HUES64 (cell line): ENCODE measurements around the gene PXDC1.

ENCODE experiments used
- H3K27ac ChIP-seq: 2 replicates; pipeline ENCODE4 v1.7.0; 2013; ENCODE audit warnings: low read depth, low read length, inconsistent platforms
- H3K27me3 ChIP-seq: 2 replicates; pipeline ENCODE4 v1.6.1; 2013; ENCODE audit warnings: mild to moderate bottlenecking, low read length; ENCODE audit not compliant: insufficient read depth
- H3K36me3 ChIP-seq: 2 replicates; pipeline ENCODE4 v1.6.1; 2013; ENCODE audit warnings: mild to moderate bottlenecking, low read length; ENCODE audit not compliant: insufficient read depth
- H3K4me1 ChIP-seq: 2 replicates; pipeline ENCODE4 v1.6.1; 2013; ENCODE audit warnings: mild to moderate bottlenecking, low read length, moderate library complexity; ENCODE audit not compliant: insufficient read depth
- H3K4me3 ChIP-seq: 2 replicates; pipeline ENCODE4 v1.5.1; 2013; ENCODE audit warnings: mild to moderate bottlenecking, low read length, moderate library complexity
- H3K9ac ChIP-seq: 2 replicates; pipeline ENCODE4 v1.6.1; 2013; ENCODE audit warnings: mild to moderate bottlenecking, low read depth, low read length
- H3K9me3 ChIP-seq: 2 replicates; pipeline ENCODE4 v1.6.1; 2013; ENCODE audit warnings: low read depth, low read length; ENCODE audit not compliant: insufficient read depth
- WGBS: fragments of 150-250, 120-280 bp; methylation state at CpG from one replicate; pipeline ENCODE4 v1.1.7; 2013; ENCODE audit warnings: missing lambda C conversion rate; 5-methylcytosine and 5-hydroxymethylcytosine counted together

Gene PXDC1

DNA sequence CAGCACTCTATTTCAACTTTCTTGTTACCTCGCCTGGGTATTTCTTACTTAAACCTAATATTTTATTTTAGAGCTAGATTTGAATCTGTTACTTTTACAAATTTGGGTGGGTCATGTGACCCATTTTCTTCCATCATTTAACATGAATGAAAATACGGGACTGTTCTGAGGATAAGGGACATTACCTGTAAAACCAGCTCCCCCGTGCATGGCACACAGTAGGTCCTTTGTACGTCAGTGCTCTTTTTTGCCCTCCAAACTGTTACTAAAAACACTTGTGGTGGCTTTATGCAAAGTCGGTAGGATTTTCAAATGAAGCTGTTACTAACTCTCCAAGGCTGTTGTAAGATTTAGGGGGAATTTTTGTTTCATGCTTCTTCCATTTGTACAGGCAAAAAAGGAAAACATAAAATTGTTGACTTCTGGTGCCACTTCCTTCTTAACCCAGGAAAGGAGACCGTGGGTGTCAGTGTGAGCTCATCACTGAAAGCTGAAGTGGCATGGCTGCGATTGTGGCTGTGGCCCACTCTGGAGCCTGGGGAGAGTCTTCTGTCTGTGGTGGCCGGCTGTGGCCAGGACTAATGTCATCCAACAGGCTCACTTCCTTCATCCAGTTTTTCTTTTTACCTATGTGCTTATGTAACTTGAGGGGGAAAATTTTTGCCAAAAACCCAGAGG lies 40.2 kb upstream of the PXDC1 start:
- 93% methylated on average over 7 of the region's 8 CpGs for WGBS
- H3K4me1 ChIP-seq, result peaks cover 6% of the 10 kb centered on the region; the same call in 1 of the 2 replicates
- no peak overlapping the region for H3K9ac ChIP-seq
- no peak overlapping the region for H3K4me3 ChIP-seq
- H3K9me3 ChIP-seq, result no peaks in the 10 kb centered on the region
- H3K36me3 ChIP-seq, result no peaks in the 10 kb centered on the region
- no peak overlapping the region for H3K27ac ChIP-seq
- H3K27me3 ChIP-seq, result no peaks in the 10 kb centered on the region

DNA sequence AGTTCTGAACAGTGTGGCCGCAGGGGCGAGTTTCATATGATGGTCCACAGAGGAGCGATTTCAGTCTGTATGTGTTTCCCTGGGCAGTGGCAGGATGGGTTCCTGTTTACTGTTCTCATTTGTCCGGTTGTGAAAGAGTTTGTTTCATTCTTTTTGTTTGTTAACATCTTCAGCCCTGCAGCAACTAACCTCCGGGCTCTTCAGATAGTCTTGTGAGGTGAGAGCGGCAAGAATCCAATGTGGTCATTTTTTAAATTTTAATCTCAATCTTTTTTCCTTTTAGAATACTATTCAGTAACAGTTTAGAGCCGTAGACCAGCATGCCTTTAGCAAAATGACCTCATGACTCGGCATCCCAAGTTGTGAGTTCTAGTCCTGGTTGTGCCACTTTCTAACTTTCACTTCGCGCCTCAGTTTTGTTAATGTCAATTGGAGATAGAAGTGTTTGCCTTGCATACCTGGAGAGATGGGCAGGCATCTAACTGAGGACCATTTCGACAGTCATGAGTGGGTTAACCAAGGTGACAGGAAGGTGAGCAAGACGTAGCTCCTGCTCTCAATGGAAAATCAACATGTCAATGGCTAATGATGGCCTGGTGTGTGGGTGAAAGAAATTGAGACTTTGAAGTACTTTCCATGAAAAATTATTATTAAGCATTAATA lies 38.5 kb upstream of the PXDC1 start:
- 93% methylated on average over 12 of the region's 12 CpGs for WGBS
- Histone ChIP-seq H3K4me3 (no peak overlapping the region), H3K27ac (no peak overlapping the region), H3K4me1 (peaks cover 6% of the 10 kb centered on the region; the same call in 1 of the 2 replicates), H3K9me3 (no peaks in the 10 kb centered on the region), H3K27me3 (no peaks in the 10 kb centered on the region), H3K9ac (no peak overlapping the region), H3K36me3 (no peaks in the 10 kb centered on the region)

GRCh38 chr6:3789018-3789895 lies 37.7 kb upstream of the PXDC1 start:
- peaks cover 5% of the 10 kb centered on the region; the same call in 1 of the 2 replicates for H3K4me1 ChIP-seq
- H3K9me3 ChIP-seq, result no peaks in the 10 kb centered on the region
- no peak overlapping the region for H3K4me3 ChIP-seq
- no peak overlapping the region for H3K9ac ChIP-seq
- no peaks in the 10 kb centered on the region for H3K27me3 ChIP-seq
- WGBS, result 95% methylated on average over 12 of the region's 13 CpGs
- H3K27ac ChIP-seq, result no peak overlapping the region
- no peaks in the 10 kb centered on the region for H3K36me3 ChIP-seq

- Histone ChIP-seq H3K27me3 (no peaks in the 10 kb centered on the region), H3K4me3 (no peak overlapping the region), H3K9ac (no peak overlapping the region), H3K4me1 (no peaks in the 10 kb centered on the region), H3K36me3 (no peaks in the 10 kb centered on the region), H3K27ac (no peak overlapping the region), H3K9me3 (no peaks in the 10 kb centered on the region)
- 93% methylated on average over 12 of the region's 12 CpGs for WGBS
Observed at GRCh38 chr6:3788408-3789017, 37.0 kb upstream of the PXDC1 start.

DNA sequence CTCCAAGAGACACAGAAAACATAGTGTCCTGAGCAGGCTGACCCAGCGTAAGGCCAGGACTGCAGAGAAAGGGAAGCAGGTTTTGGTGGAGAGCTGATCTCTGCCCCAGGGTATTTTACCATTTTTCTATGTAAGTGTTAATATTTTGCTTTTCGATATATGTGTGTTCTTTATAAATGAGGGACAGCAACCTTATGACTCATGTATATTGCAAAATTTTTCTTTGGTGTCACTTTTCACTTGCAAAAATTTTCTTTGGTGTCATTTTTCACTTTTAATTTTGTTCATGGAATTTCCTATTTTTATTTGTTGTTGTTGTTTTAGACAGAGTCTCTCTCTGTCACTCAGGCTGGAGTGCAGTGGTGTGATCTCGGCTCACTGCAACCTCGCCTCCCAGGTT lies 34.6 kb upstream of the PXDC1 start:
- H3K4me3 ChIP-seq, result no peak overlapping the region
- no peak overlapping the region for H3K9ac ChIP-seq
- no peaks in the 10 kb centered on the region for H3K36me3 ChIP-seq
- no peak overlapping the region for H3K27ac ChIP-seq
- H3K27me3 ChIP-seq, result no peaks in the 10 kb centered on the region
- WGBS, result 90% methylated on average over 4 of the region's 4 CpGs
- H3K9me3 ChIP-seq, result no peaks in the 10 kb centered on the region
- no peaks in the 10 kb centered on the region for H3K4me1 ChIP-seq

GRCh38 chr6:3785745-3786098 lies 34.2 kb upstream of the PXDC1 start:
- 97% methylated on average over 3 of the region's 5 CpGs for WGBS

DNA sequence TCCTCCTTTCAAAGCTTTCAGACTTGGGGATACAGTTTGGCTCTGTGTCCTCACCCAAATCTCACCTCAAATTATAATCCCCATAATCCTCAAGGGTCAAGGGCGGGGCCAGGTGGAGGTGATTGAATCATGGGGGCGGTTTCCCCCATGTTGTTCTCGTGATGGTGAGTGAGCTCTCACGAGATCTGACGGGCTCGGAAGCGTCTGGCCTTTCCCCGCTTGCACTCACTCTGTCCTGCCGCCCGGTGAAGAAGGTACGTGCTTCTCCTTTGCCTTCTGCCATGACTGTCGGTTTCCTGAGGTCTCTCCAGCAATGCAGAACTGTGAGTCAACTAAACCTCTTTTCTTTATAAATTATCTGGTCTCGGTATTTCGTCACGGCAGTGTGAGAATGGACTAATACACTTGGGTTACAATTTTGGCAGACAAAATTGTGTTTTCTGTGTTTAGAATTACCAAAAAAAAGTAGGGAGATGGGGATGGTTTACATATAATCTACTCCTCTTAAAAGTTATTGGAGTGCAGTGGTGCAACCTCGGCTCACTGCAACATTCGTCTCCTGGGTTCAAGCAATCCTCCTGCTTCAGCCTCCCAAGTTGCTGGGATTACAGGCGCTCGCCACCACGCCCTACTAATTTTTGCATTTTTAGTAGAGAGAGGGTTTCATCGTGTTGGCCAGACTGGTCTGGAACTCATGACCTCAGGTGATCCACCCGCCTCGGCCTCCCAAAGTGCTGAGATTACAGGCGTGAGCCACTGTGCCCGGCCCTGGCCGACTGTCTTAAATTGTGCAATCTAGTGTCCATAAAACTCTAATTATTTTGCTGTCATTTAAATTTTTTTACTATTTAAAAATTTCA lies 33.6 kb upstream of the PXDC1 start:
- 94% methylated on average over 26 of the region's 26 CpGs for WGBS
- no peak overlapping the region for H3K4me3 ChIP-seq
- H3K9ac ChIP-seq, result no peak overlapping the region
- H3K36me3 ChIP-seq, result no peaks in the 10 kb centered on the region
- no peaks in the 10 kb centered on the region for H3K4me1 ChIP-seq
- no peaks in the 10 kb centered on the region for H3K27me3 ChIP-seq
- H3K9me3 ChIP-seq, result no peaks in the 10 kb centered on the region
- H3K27ac ChIP-seq, result no peak overlapping the region

More at GRCh38 chr6:3785745-3786098, 34.2 kb upstream of the PXDC1 start:
- Histone ChIP-seq H3K4me3 (no peak overlapping the region), H3K36me3 (no peaks in the 10 kb centered on the region), H3K9me3 (no peaks in the 10 kb centered on the region), H3K4me1 (no peaks in the 10 kb centered on the region), H3K9ac (no peak overlapping the region), H3K27ac (no peak overlapping the region), H3K27me3 (no peaks in the 10 kb centered on the region)

DNA sequence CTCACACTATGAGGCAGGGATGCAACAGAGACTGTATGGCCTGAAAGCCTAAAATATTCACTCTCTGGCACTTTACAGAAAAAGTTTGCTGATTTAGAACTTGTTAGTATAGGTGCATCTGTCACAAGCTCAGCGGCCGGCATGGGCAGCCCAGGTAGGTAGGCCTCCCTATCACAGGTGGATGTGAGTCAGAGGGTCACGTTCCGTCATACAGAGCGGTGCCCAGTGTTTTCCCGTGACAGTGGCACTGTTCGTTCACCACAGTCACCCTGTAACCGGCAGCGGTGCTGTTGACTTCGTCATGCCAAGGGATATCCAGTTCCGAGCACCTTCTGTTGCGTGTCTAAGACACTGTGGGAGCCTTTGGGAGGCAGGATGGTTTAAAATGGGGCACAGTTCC lies 32.9 kb upstream of the PXDC1 start:
- H3K4me1 ChIP-seq, result no peaks in the 10 kb centered on the region
- no peak overlapping the region for H3K4me3 ChIP-seq
- H3K9ac ChIP-seq, result no peak overlapping the region
- no peak overlapping the region for H3K27ac ChIP-seq
- H3K9me3 ChIP-seq, result no peaks in the 10 kb centered on the region
- WGBS, result 97% methylated on average over 12 of the region's 12 CpGs
- H3K36me3 ChIP-seq, result no peaks in the 10 kb centered on the region
- H3K27me3 ChIP-seq, result no peaks in the 10 kb centered on the region

DNA sequence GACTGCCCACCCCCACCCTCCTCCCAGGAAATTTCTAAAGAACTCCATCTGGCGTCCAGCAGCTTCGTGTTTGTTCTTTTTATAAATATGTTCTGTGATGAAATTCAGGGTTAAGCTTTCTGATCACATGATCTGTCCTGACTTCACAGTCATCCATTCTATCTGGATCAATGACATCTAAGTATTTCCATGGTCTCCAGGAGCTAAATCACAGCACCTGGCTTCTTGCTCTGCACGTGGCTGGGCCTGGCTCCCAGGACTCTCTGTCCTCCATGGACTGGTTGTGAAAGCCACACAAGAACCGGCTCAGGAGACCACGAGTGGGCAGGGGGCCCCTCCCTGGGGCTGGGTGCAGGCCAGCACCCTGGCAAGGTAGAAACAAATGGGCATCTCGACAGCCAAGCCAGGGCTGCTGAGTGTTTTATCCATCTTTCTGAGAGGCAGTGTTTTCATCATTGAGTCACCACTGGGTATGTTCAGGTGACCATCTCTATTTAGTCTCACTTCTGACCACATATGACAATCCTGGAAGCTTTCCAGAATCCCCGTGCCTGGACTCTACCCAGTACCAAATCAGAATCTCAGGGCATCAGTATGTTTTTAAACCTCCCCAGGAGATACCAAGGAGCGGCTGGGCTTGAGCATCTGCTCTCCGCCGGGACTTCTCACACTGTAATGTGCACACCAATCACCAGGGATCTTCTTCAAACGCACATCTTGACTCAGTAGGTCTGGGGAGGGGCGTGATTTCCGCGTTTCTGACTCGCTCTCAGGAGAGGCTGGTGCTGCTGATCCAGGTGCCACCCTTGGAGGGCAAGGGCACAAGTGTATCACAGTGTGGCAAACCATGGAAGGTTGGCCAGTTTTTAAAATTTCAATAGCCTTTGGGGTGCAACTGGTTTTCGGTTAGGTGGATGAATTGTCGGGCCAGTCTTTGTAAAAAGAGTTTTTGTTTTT lies 31.6 kb upstream of the PXDC1 start:
- Histone ChIP-seq H3K9me3 (no peaks in the 10 kb centered on the region), H3K36me3 (no peaks in the 10 kb centered on the region), H3K9ac (no peak overlapping the region), H3K27ac (no peak overlapping the region), H3K4me3 (no peak overlapping the region), H3K27me3 (no peaks in the 10 kb centered on the region), H3K4me1 (no peaks in the 10 kb centered on the region)
- WGBS, result 94% methylated on average over 15 of the region's 17 CpGs

- H3K27me3 ChIP-seq, result no peaks in the 10 kb centered on the region
- H3K36me3 ChIP-seq, result no peaks in the 10 kb centered on the region
- H3K4me1 ChIP-seq, result no peaks in the 10 kb centered on the region
- H3K27ac ChIP-seq, result no peak overlapping the region
- no peak overlapping the region for H3K9ac ChIP-seq
- H3K4me3 ChIP-seq, result no peak overlapping the region
- 91% methylated on average over 8 of the region's 8 CpGs for WGBS
- no peaks in the 10 kb centered on the region for H3K9me3 ChIP-seq
Observed at GRCh38 chr6:3781504-3781903, 30.0 kb upstream of the PXDC1 start.
